ENCODE measurements around the gene ETF1. TPM values are rescaled to one million over a fixed set of nuclear protein-coding genes. Genes with fewer than 3 reads are reported as not detected.

ETF1 gene
- total and polyA plus RNA-seq, 9 of the 15 experiments (the other 6 are each of a cell fraction or from before 2014, with no cell fraction given) = 53.7 to 209 (median 164) TPM

- TF ChIP-seq, protein P1, sequence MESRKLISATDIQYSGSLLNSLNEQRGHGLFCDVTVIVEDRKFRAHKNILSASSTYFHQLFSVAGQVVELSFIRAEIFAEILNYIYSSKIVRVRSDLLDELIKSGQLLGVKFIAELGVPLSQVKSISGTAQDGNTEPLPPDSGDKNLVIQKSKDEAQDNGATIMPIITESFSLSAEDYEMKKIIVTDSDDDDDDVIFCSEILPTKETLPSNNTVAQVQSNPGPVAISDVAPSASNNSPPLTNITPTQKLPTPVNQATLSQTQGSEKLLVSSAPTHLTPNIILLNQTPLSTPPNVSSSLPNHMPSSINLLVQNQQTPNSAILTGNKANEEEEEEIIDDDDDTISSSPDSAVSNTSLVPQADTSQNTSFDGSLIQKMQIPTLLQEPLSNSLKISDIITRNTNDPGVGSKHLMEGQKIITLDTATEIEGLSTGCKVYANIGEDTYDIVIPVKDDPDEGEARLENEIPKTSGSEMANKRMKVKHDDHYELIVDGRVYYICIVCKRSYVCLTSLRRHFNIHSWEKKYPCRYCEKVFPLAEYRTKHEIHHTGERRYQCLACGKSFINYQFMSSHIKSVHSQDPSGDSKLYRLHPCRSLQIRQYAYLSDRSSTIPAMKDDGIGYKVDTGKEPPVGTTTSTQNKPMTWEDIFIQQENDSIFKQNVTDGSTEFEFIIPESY (CRISPR knock-in tag; IDR thresholded peaks at IDR 0.05) = peak; percentile 52; the same call in 1 of the 2 replicates
- TF ChIP-seq DNMT1 (IDR thresholded peaks at IDR 0.05) = no peak
- TF ChIP-seq CHD4 (IDR thresholded peaks at IDR 0.05; ENCODE audit: insufficient read depth, insufficient replicate concordance, low read depth, low read length, poor library complexity, severe bottlenecking) = no peak
- TF ChIP-seq GTF2F1 (IDR thresholded peaks at IDR 0.05; ENCODE audit: low read depth, low read length) = no peak
- peak; percentile 50; the same call in 1 of the 2 replicates for TF ChIP-seq ATF1 (CRISPR knock-in tag; IDR thresholded peaks at IDR 0.05)
- peak; percentile 75 for TF ChIP-seq ATF1 (tag; IDR thresholded peaks at IDR 0.05)
- no peak for TF ChIP-seq ZZZ3 (IDR thresholded peaks at IDR 0.05)
- TF ChIP-seq NONO (IDR thresholded peaks at IDR 0.05; ENCODE audit: low read depth in 2 of 2, low read length in 1 of 2) = peak in 1 of 2 experiments; percentile 81; a peak in 2 of 4 replicates
- TF ChIP-seq MXI1 (IDR thresholded peaks at IDR 0.05; ENCODE audit: low read depth, low read length) = no peak
- TF ChIP-seq, protein P2, sequence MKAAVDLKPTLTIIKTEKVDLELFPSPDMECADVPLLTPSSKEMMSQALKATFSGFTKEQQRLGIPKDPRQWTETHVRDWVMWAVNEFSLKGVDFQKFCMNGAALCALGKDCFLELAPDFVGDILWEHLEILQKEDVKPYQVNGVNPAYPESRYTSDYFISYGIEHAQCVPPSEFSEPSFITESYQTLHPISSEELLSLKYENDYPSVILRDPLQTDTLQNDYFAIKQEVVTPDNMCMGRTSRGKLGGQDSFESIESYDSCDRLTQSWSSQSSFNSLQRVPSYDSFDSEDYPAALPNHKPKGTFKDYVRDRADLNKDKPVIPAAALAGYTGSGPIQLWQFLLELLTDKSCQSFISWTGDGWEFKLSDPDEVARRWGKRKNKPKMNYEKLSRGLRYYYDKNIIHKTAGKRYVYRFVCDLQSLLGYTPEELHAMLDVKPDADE (conservative IDR thresholded peaks at IDR 0.05; ENCODE audit: control insufficient read depth, low read depth, low read length) = peak; percentile 66
- no peak for TF ChIP-seq ZSCAN32 (CRISPR knock-in tag; IDR thresholded peaks at IDR 0.05)
- TF ChIP-seq ZBTB7A (IDR thresholded peaks at IDR 0.05; ENCODE audit: borderline replicate concordance, control insufficient read depth, low read depth, low read length) = peak; percentile 100
- TF ChIP-seq ERF (CRISPR knock-in tag; IDR thresholded peaks at IDR 0.05) = no peak
- no peak for TF ChIP-seq RBM15 (IDR thresholded peaks at IDR 0.05; ENCODE audit: insufficient read depth, low read length)
- TF ChIP-seq CEBPZ (IDR thresholded peaks at IDR 0.05; ENCODE audit: borderline replicate concordance, low read depth, low read length) = no peak
- no peak for TF ChIP-seq SAP30 (IDR thresholded peaks at IDR 0.05; ENCODE audit: borderline replicate concordance, insufficient read depth, low read depth, low read length, poor library complexity, severe bottlenecking)
- no peak for TF ChIP-seq POLR3A (IDR thresholded peaks at IDR 0.05; ENCODE audit: borderline replicate concordance, extremely low read depth, insufficient read depth, insufficient read length)
Measured at GRCh38 chr5:138464008-138464387, 79.0 kb downstream of the ETF1 start (continued).
